ENCODE measurements around the gene PRXL2A. TPM values are rescaled to one million over a fixed set of nuclear protein-coding genes. Genes with fewer than 3 reads are reported as not detected.

Gene PRXL2A
- total RNA-seq, 4 donors from 2014 or later, result 68.0 to 185 (median 103) TPM

DNA sequence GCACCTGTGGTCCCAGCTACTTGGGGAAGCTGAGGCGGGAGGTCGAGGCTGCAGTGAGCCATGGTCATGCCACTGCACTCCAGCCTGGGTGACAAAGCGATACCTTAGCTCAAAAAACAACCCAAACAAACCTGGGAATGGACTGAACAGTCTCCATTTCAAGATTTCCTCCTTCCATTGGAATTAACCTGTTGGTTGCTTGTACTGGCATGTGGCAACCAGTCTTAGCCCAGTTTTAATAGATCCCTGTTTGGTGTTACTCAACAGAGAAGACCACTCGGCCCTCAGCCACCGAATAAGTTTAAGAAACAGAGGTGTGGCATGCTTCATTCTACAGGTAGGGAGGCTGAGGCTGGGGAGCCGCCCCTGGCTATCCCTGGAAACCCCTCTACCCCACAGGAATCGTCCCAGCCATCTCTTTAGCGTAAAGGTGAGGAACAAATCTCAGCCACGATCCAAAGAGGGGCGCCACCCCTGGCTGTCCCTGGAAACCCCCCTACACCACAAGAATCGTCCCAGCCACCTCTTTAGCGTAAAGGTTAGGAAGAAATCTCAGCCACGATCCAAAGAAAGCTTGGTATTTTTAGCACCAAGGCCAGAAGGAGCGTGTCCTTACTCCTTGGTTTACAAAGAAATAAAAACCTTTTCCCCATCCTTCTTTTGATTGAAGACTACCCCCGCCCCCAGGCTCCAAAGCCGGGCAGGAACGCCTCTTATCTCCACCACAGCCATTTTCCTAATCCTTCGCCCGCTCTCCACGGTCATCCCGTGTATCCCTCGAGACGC is 44.9 kb downstream of the PRXL2A start:
- H3K4me1 ChIP-seq, result peaks cover 32 to 48% (median 38%) of the 10 kb centered on the region in 3 donors
- intact Hi-C loops (cut with DNase I), result loop anchor here (5.0 kb wide), 1 partner anchor 49 kb away; no protein-coding TSS in a partner anchor
- TF ChIP-seq POLR2A (IDR thresholded peaks at IDR 0.05), result peak in 2 of 4 donors; percentile 52 to 61
- TF ChIP-seq, protein P1, sequence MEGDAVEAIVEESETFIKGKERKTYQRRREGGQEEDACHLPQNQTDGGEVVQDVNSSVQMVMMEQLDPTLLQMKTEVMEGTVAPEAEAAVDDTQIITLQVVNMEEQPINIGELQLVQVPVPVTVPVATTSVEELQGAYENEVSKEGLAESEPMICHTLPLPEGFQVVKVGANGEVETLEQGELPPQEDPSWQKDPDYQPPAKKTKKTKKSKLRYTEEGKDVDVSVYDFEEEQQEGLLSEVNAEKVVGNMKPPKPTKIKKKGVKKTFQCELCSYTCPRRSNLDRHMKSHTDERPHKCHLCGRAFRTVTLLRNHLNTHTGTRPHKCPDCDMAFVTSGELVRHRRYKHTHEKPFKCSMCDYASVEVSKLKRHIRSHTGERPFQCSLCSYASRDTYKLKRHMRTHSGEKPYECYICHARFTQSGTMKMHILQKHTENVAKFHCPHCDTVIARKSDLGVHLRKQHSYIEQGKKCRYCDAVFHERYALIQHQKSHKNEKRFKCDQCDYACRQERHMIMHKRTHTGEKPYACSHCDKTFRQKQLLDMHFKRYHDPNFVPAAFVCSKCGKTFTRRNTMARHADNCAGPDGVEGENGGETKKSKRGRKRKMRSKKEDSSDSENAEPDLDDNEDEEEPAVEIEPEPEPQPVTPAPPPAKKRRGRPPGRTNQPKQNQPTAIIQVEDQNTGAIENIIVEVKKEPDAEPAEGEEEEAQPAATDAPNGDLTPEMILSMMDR (IDR thresholded peaks at IDR 0.05), result no peak

GRCh38 chr10:80453842-80454512 is 45.6 kb downstream of the PRXL2A start, which contains the start of gene TSPAN14:
TSPAN14 (plus strand) TSS chr10:80454310; CDS start chr10:80489234, 34,924 bp downstream.
- Histone ChIP-seq H3K4me3 (peak within 1 kb of the TSS; percentile 84 to 100 (median 100)), H3K36me3 (peaks cover 0 to 7% (median 0%) of the 10 kb centered on the region in 3 donors), H3K4me1 (peaks cover 40 to 55% (median 45%) of the 10 kb centered on the region in 3 donors), H3K27ac (peak within 1 kb of the TSS; percentile 96 to 100 (median 99)), H3K27me3 (no peaks in the 10 kb centered on the region), H3K9me3 (no peaks in the 10 kb centered on the region)
- 0% methylated on average over 3 of the region's 97 CpGs; no CpG with 5 or more reads in 1 of the 2 donors for WGBS, 2 donors
- intact Hi-C loops (cut with DNase I), result loop anchor here (5.0 kb wide), 1 partner anchor 48 kb away; no protein-coding TSS in a partner anchor
- peak in 3 of 4 donors; percentile 13 to 85 (median 85) for TF ChIP-seq POLR2A (IDR thresholded peaks at IDR 0.05)
- TF ChIP-seq, protein P1 (IDR thresholded peaks at IDR 0.05), result peak in 1 of 6 experiments; percentile 11
- peak; percentile 44 for DNase-seq

More for the DNA sequence above, 44.9 kb downstream of the PRXL2A start:
- H3K27me3 ChIP-seq, result no peaks in the 10 kb centered on the region
- no peak for DNase-seq
- H3K27ac ChIP-seq, result peak overlapping the region; percentile 91 to 100 (median 99)
- H3K36me3 ChIP-seq, result peaks cover 0 to 7% (median 0%) of the 10 kb centered on the region in 3 donors
- H3K9me3 ChIP-seq, result no peaks in the 10 kb centered on the region
- peak overlapping the region; percentile 28 to 100 (median 70) for H3K4me3 ChIP-seq
- 20 to 28% methylated on average over 11 to 22 of the region's 23 CpGs for WGBS, 2 donors

- Histone ChIP-seq H3K27me3 (no peaks in the 10 kb centered on the region), H3K9me3 (no peaks in the 10 kb centered on the region), H3K36me3 (peaks cover 0 to 7% (median 0%) of the 10 kb centered on the region in 3 donors), H3K27ac (peak overlapping the region; percentile 96 to 100 (median 99)), H3K4me1 (peaks cover 48 to 63% (median 53%) of the 10 kb centered on the region in 3 donors), H3K4me3 (peak overlapping the region; percentile 84 to 100 (median 100))
- WGBS, 2 donors, result 0% methylated on average over 2 to 19 of the region's 81 CpGs
- intact Hi-C loops (cut with DNase I), result loop anchor here (5.0 kb wide), 1 partner anchor 48 kb away; no protein-coding TSS in a partner anchor
- TF ChIP-seq, protein P1 (IDR thresholded peaks at IDR 0.05), result peak in 1 of 6 experiments; percentile 5
- no peak for TF ChIP-seq POLR2A (IDR thresholded peaks at IDR 0.05)
- no peak for DNase-seq
Measured at GRCh38 chr10:80454513-80455460, 46.4 kb downstream of the PRXL2A start.

GRCh38 chr10:80455461-80456349 is 47.4 kb downstream of the PRXL2A start:
- Histone ChIP-seq H3K27ac (peak overlapping the region; percentile 96 to 100 (median 99)), H3K4me1 (peaks cover 57 to 72% (median 62%) of the 10 kb centered on the region in 3 donors), H3K36me3 (peaks cover 0 to 7% (median 0%) of the 10 kb centered on the region in 3 donors), H3K4me3 (peak overlapping the region; percentile 84 to 100 (median 100)), H3K9me3 (no peaks in the 10 kb centered on the region), H3K27me3 (no peaks in the 10 kb centered on the region)
- intact Hi-C loops (cut with DNase I), result no loop called here
- DNase-seq, result no peak
- TF ChIP-seq, protein P1 (IDR thresholded peaks at IDR 0.05), result no peak
- TF ChIP-seq POLR2A (IDR thresholded peaks at IDR 0.05), result no peak
- WGBS, 2 donors, result 42 to 78% methylated on average over 5 to 9 of the region's 13 CpGs

Measured in esophagus squamous epithelium (tissue), 5 donors.